ENCODE data around the gene MARS1. TPM values are rescaled to one million over a fixed set of nuclear protein-coding genes. Genes with fewer than 3 reads are reported as not detected.
A peak's percentile ranks its signal among the peaks of the same experiment; 100 is the strongest.

MARS1 gene
- total RNA-seq, 2 experiments from 2014 or later, result 283 to 384 TPM

- DNase-seq, result no peak
- peaks cover 17% of the 10 kb centered on the region for H3K4me1 Mint-ChIP-seq
- CTCF ChIA-PET, result interaction anchor here (0.6 to 15.0 kb wide), 37 partner anchors 8 to 373 kb away, joined by 3 to 144 read pairs (median 5); partner anchors contain the start of gene NEMP1
- peak overlapping the region; percentile 58 for H3K27ac Mint-ChIP-seq
- ATAC-seq, result peak; percentile 20
- H3K9me3 Mint-ChIP-seq (ENCODE audit: low read depth), result no peaks in the 10 kb centered on the region
- no peaks in the 10 kb centered on the region for H3K27me3 Mint-ChIP-seq
- no peaks in the 10 kb centered on the region for H3K36me3 Mint-ChIP-seq
- H3K4me3 Mint-ChIP-seq, result no peak overlapping the region
These were observed 35.5 kb upstream of the MARS1 start for GRCh38 chr12:57452181-57452936.

- Mint-ChIP-seq H3K4me1 (peaks cover 17% of the 10 kb centered on the region), H3K36me3 (no peaks in the 10 kb centered on the region), H3K9me3 (ENCODE audit: low read depth) (no peaks in the 10 kb centered on the region), H3K27me3 (no peaks in the 10 kb centered on the region), H3K27ac (no peak overlapping the region), H3K4me3 (no peak overlapping the region)
- DNase-seq (peak; percentile 75), ATAC-seq (peak; percentile 69)
- CTCF ChIA-PET, result interaction anchor here (0.6 to 15.0 kb wide), 36 partner anchors 9 to 374 kb away, joined by 3 to 144 read pairs (median 5); partner anchors contain the start of genes ARHGAP9, B4GALNT1 and NEMP1
These were observed 34.8 kb upstream of the MARS1 start for GRCh38 chr12:57452937-57453509.

GRCh38 chr12:57454213-57454565 lies 33.7 kb upstream of the MARS1 start:
- H3K27ac Mint-ChIP-seq, result no peak overlapping the region

DNA sequence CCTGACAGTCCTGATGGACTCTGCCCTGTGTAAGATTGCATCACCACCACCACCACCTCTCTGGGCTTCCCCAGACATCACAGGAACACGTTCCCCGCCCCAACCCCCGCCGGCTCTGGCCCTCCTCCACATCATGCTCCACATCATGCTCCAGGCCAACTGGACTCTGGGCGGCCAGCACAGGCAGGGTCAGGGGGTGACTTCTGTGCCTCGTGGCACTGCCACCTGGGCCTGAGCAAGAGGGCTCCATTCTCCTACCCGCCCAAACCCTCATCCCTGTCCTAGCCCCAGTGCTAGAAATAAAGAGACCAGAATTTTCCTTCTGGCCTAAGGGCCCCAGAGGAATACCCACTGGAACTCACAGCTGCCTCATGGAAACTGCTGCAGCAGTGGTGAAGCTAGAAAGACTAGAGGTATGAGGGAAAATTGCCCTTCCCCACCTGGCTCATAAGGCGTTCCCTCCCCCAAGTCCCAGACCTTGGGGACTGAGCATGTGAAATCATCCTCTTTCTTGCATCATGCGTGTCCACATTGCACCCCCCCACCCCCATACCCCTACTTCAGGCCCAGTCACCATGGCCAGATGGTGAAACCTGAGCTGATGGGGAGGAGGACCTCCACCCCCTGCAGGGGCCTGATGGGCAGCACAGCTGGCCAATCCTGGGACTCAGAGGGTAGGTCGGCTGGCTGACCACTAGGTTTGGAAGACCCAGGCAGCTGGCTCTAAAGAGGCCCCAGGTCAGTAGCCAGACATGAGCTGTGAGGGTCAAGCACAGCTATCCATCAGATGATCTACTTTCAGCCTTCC lies 33.1 kb upstream of the MARS1 start, which contains the start of gene INHBE:
INHBE (plus strand) TSS at position 742 of the 808 bp plus-strand sequence. CDS start 230 bp downstream, outside the sequence.
- H3K4me1 Mint-ChIP-seq, result peaks cover 24% of the 10 kb centered on the region
- ATAC-seq (no peak), DNase-seq (no peak)
- CTCF ChIA-PET, result interaction anchor here (0.7 to 15.0 kb wide), 29 partner anchors 8 to 241 kb away, joined by 3 to 144 read pairs (median 5); partner anchors contain the start of genes ARHGAP9 and INHBC
- peak within 1 kb of the TSS; percentile 63 for H3K4me3 Mint-ChIP-seq
- H3K9me3 Mint-ChIP-seq (ENCODE audit: low read depth), result no peaks in the 10 kb centered on the region
- H3K27me3 Mint-ChIP-seq, result no peaks in the 10 kb centered on the region
- H3K36me3 Mint-ChIP-seq, result no peaks in the 10 kb centered on the region
- H3K27ac Mint-ChIP-seq, result peak within 1 kb of the TSS; percentile 13

More at GRCh38 chr12:57454213-57454565, 33.7 kb upstream of the MARS1 start:
- CTCF ChIA-PET, result interaction anchor here (0.8 to 15.0 kb wide), 15 partner anchors 9 to 240 kb away, joined by 3 to 144 read pairs (median 12); partner anchors contain the start of gene ARHGAP9
- Mint-ChIP-seq H3K36me3 (no peaks in the 10 kb centered on the region), H3K4me3 (no peak overlapping the region), H3K9me3 (ENCODE audit: low read depth) (no peaks in the 10 kb centered on the region), H3K4me1 (peaks cover 24% of the 10 kb centered on the region), H3K27me3 (no peaks in the 10 kb centered on the region)
- ATAC-seq (no peak), DNase-seq (no peak)

GRCh38 chr12:57455374-57456144 lies 32.3 kb upstream of the MARS1 start:
- Mint-ChIP-seq H3K9me3 (ENCODE audit: low read depth) (no peaks in the 10 kb centered on the region), H3K27me3 (peaks cover 5% of the 10 kb centered on the region), H3K36me3 (no peaks in the 10 kb centered on the region), H3K4me1 (peaks cover 29% of the 10 kb centered on the region), H3K27ac (peak overlapping the region; percentile 4), H3K4me3 (peak overlapping the region; percentile 63)
- ATAC-seq (no peak), DNase-seq (no peak)
- CTCF ChIA-PET, result interaction anchor here (0.7 to 15.0 kb wide), 39 partner anchors 8 to 241 kb away, joined by 3 to 144 read pairs (median 4); partner anchors contain the start of genes INHBC and OS9

GRCh38 chr12:57456145-57456700 lies 31.6 kb upstream of the MARS1 start:
- CTCF ChIA-PET, result interaction anchor here (0.6 to 15.0 kb wide), 34 partner anchors 9 to 242 kb away, joined by 3 to 144 read pairs (median 4); partner anchors contain the start of genes INHBC and OS9
- peak overlapping the region; percentile 63 for H3K4me3 Mint-ChIP-seq
- H3K4me1 Mint-ChIP-seq, result peaks cover 32% of the 10 kb centered on the region
- ATAC-seq (peak; percentile 41), DNase-seq (peak; percentile 73)
- no peaks in the 10 kb centered on the region for H3K9me3 Mint-ChIP-seq (ENCODE audit: low read depth)
- H3K27ac Mint-ChIP-seq, result peak overlapping the region; percentile 4
- no peaks in the 10 kb centered on the region for H3K36me3 Mint-ChIP-seq
- H3K27me3 Mint-ChIP-seq, result peaks cover 9% of the 10 kb centered on the region

- Mint-ChIP-seq H3K9me3 (ENCODE audit: low read depth) (no peaks in the 10 kb centered on the region), H3K36me3 (no peaks in the 10 kb centered on the region), H3K27ac (no peak overlapping the region), H3K4me1 (peaks cover 37% of the 10 kb centered on the region), H3K4me3 (no peak overlapping the region), H3K27me3 (peaks cover 15% of the 10 kb centered on the region)
- DNase-seq, result no peak
- CTCF ChIA-PET, result interaction anchor here (0.6 to 15.0 kb wide), 20 partner anchors 10 to 237 kb away, joined by 3 to 193 read pairs (median 5); partner anchors contain the start of genes ARHGAP9 and OS9
- ATAC-seq, result no peak
These were observed 31.0 kb upstream of the MARS1 start for GRCh38 chr12:57456737-57457490.

GRCh38 chr12:57458665-57459054 lies 29.2 kb upstream of the MARS1 start:
- Mint-ChIP-seq H3K36me3 (no peaks in the 10 kb centered on the region), H3K27ac (peak overlapping the region; percentile 94), H3K27me3 (peaks cover 18% of the 10 kb centered on the region), H3K4me3 (peak overlapping the region; percentile 94), H3K4me1 (peaks cover 45% of the 10 kb centered on the region), H3K9me3 (ENCODE audit: low read depth) (no peaks in the 10 kb centered on the region)
- ATAC-seq, result no peak
- DNase-seq, result no peak
- CTCF ChIA-PET, result interaction anchor here (0.6 to 15.0 kb wide), 58 partner anchors 8 to 365 kb away, joined by 3 to 193 read pairs (median 5); partner anchors contain the start of genes ARHGAP9, B4GALNT1, DCTN2 and DDIT3

GRCh38 chr12:57459055-57459749 lies 28.7 kb upstream of the MARS1 start:
- Mint-ChIP-seq H3K9me3 (ENCODE audit: low read depth) (no peaks in the 10 kb centered on the region), H3K4me1 (peaks cover 50% of the 10 kb centered on the region), H3K4me3 (peak overlapping the region; percentile 94), H3K36me3 (no peaks in the 10 kb centered on the region), H3K27me3 (peaks cover 18% of the 10 kb centered on the region), H3K27ac (peak overlapping the region; percentile 94)
- peak; percentile 70 for ATAC-seq
- peak; percentile 97 for DNase-seq
- CTCF ChIA-PET, result interaction anchor here (0.6 to 15.0 kb wide), 57 partner anchors 9 to 365 kb away, joined by 3 to 193 read pairs (median 5); partner anchors contain the start of genes ARHGAP9, B4GALNT1, DCTN2 and DDIT3

GRCh38 chr12:57459750-57460467 lies 28.0 kb upstream of the MARS1 start, which contains the start of gene GLI1:
GLI1 (plus strand) TSS chr12:57459785; CDS start chr12:57463692, 3,907 bp downstream.
- no peak for ATAC-seq
- DNase-seq, result no peak
- Mint-ChIP-seq H3K27ac (peak within 1 kb of the TSS; percentile 94), H3K27me3 (peaks cover 18% of the 10 kb centered on the region), H3K9me3 (ENCODE audit: low read depth) (no peaks in the 10 kb centered on the region), H3K4me1 (peaks cover 53% of the 10 kb centered on the region), H3K4me3 (peak within 1 kb of the TSS; percentile 94), H3K36me3 (no peaks in the 10 kb centered on the region)
- CTCF ChIA-PET, result interaction anchor here (0.9 to 15.0 kb wide), 32 partner anchors 11 to 297 kb away, joined by 3 to 193 read pairs (median 8); partner anchors contain the start of genes ARHGAP9, B4GALNT1, DDIT3 and INHBC
